Measurements from ENCODE around the gene GRIA2. TPM values are rescaled to one million over a fixed set of nuclear protein-coding genes. Genes with fewer than 3 reads are reported as not detected.
"Not testable (repeated sequence)": the region's sequence is repeated elsewhere in the genome, so short reads cannot be mapped to it uniquely, and the experiment has no call there.

Gene GRIA2
- total RNA-seq (not detected), total RNA-seq (0 to 0.13 (median 0) reads per million in 29 experiments)
- total RNA-seq (2013) = 0.22 TPM

- POLR2A ChIA-PET = no interaction called here
- Histone ChIP-seq H3K27ac (ENCODE audit: low read length) (no peak within 1 kb of the TSS), H3K4me3 (ENCODE audit: control insufficient read depth in 1 of 2, extremely low read depth in 1 of 2, low read length in 1 of 2) (no peak within 1 kb of the TSS), H3K27me3 (replicated peaks in 1 of 2; ENCODE audit: control insufficient read depth in 2 of 2, extremely low read depth in 1 of 2, insufficient read depth in 2 of 2, low read length in 1 of 2) (peaks cover 12 to 21% of the 10 kb centered on the region in 2 experiments), H3K9me3 (no peaks in the 10 kb centered on the region), H3K36me3 (ENCODE audit: control insufficient read depth in 2 of 2, extremely low read depth in 1 of 2, insufficient read depth in 1 of 2, low read length in 1 of 2) (no peaks in the 10 kb centered on the region), H3K4me1 (ENCODE audit: control insufficient read depth in 1 of 2, extremely low read depth in 1 of 2, insufficient read depth in 2 of 2, low read length in 2 of 2) (no peaks in the 10 kb centered on the region)
- Mint-ChIP-seq H3K4me3 (no peak within 1 kb of the TSS), H3K27ac (no peak within 1 kb of the TSS), H3K4me1 (peaks cover 0 to 1% (median 0%) of the 10 kb centered on the region in 3 donors), H3K9me3 (peaks cover 4 to 13% (median 6%) of the 10 kb centered on the region in 3 donors), H3K36me3 (peaks cover 3% of the 10 kb centered on the region), H3K27me3 (peaks cover 26 to 32% of the 10 kb centered on the region in 2 donors)
- DNase-seq (no peak), ATAC-seq (replicated peaks in 1 of 4) (no peak)
- WGBS (ENCODE audit: insufficient coverage) = 8% methylated on average over 51 of the region's 57 CpGs
- CTCF ChIA-PET = no interaction called here
Measured at GRCh38 chr4:157220371-157220881, at the start of gene GRIA2. Gene GRIA2, plus strand, starts transcription at chr4:157220728. Its CDS starts 315 bp downstream, at chr4:157221043.

- H3K27me3 ChIP-seq (replicated peaks in 1 of 2; ENCODE audit: control insufficient read depth in 2 of 2, extremely low read depth in 1 of 2, insufficient read depth in 2 of 2, low read length in 1 of 2) = no peaks in the 10 kb centered on the region
- no peak overlapping the region for H3K27ac ChIP-seq (ENCODE audit: low read length)
- H3K27me3 Mint-ChIP-seq = no peaks in the 10 kb centered on the region
- no CpG with 5 or more reads among the region's 3 CpGs for WGBS (ENCODE audit: insufficient coverage)
- H3K36me3 ChIP-seq (ENCODE audit: control insufficient read depth in 2 of 2, extremely low read depth in 1 of 2, insufficient read depth in 1 of 2, low read length in 1 of 2) = no peaks in the 10 kb centered on the region
- POLR2A ChIA-PET = no interaction called here
- H3K9me3 Mint-ChIP-seq = peaks cover 3 to 10% (median 5%) of the 10 kb centered on the region in 3 donors
- no peak overlapping the region for H3K4me3 ChIP-seq (ENCODE audit: control insufficient read depth in 1 of 2, extremely low read depth in 1 of 2, low read length in 1 of 2)
- no peak overlapping the region for H3K27ac Mint-ChIP-seq
- DNase-seq (no peak), ATAC-seq (replicated peaks in 1 of 4) (no peak)
- no peaks in the 10 kb centered on the region for H3K4me1 ChIP-seq (ENCODE audit: control insufficient read depth in 1 of 2, extremely low read depth in 1 of 2, insufficient read depth in 2 of 2, low read length in 2 of 2)
- no peaks in the 10 kb centered on the region for H3K36me3 Mint-ChIP-seq
- H3K4me3 Mint-ChIP-seq = no peak overlapping the region
- no peaks in the 10 kb centered on the region for H3K4me1 Mint-ChIP-seq
- no peaks in the 10 kb centered on the region for H3K9me3 ChIP-seq
- CTCF ChIA-PET = no interaction called here
Measured at GRCh38 chr4:157172011-157172410, 48.5 kb upstream of the GRIA2 start.

- H3K27ac Mint-ChIP-seq; CTCF ChIA-PET; H3K27me3 Mint-ChIP-seq; H3K4me3 ChIP-seq (ENCODE audit: control insufficient read depth in 1 of 2, extremely low read depth in 1 of 2, low read length in 1 of 2); DNase-seq; H3K4me1 ChIP-seq (ENCODE audit: control insufficient read depth in 1 of 2, extremely low read depth in 1 of 2, insufficient read depth in 2 of 2, low read length in 2 of 2); H3K27me3 ChIP-seq (replicated peaks in 1 of 2; ENCODE audit: control insufficient read depth in 2 of 2, extremely low read depth in 1 of 2, insufficient read depth in 2 of 2, low read length in 1 of 2); H3K9me3 ChIP-seq; H3K9me3 Mint-ChIP-seq; ATAC-seq (replicated peaks in 1 of 4); H3K36me3 ChIP-seq (ENCODE audit: control insufficient read depth in 2 of 2, extremely low read depth in 1 of 2, insufficient read depth in 1 of 2, low read length in 1 of 2); H3K36me3 Mint-ChIP-seq; H3K4me3 Mint-ChIP-seq; H3K27ac ChIP-seq (ENCODE audit: low read length); H3K4me1 Mint-ChIP-seq; POLR2A ChIA-PET: not testable (repeated sequence)
- 93% methylated on average over 8 of the region's 14 CpGs for WGBS (ENCODE audit: insufficient coverage)
Measured at GRCh38 chr4:157180268-157180667, 40.3 kb upstream of the GRIA2 start.

- H3K9me3 Mint-ChIP-seq = peaks cover 6 to 7% (median 7%) of the 10 kb centered on the region in 3 donors
- Histone ChIP-seq H3K4me1 (ENCODE audit: control insufficient read depth in 1 of 2, extremely low read depth in 1 of 2, insufficient read depth in 2 of 2, low read length in 2 of 2) (no peaks in the 10 kb centered on the region), H3K27ac (ENCODE audit: low read length) (no peak overlapping the region), H3K4me3 (ENCODE audit: control insufficient read depth in 1 of 2, extremely low read depth in 1 of 2, low read length in 1 of 2) (no peak overlapping the region), H3K27me3 (replicated peaks in 1 of 2; ENCODE audit: control insufficient read depth in 2 of 2, extremely low read depth in 1 of 2, insufficient read depth in 2 of 2, low read length in 1 of 2) (no peaks in the 10 kb centered on the region), H3K9me3 (no peaks in the 10 kb centered on the region), H3K36me3 (ENCODE audit: control insufficient read depth in 2 of 2, extremely low read depth in 1 of 2, insufficient read depth in 1 of 2, low read length in 1 of 2) (no peaks in the 10 kb centered on the region)
- no CpG with 5 or more reads among the region's 1 CpG for WGBS (ENCODE audit: insufficient coverage)
- ATAC-seq (replicated peaks in 1 of 4) (no peak), DNase-seq (no peak)
- H3K4me3 Mint-ChIP-seq = no peak overlapping the region
- CTCF ChIA-PET = no interaction called here
- H3K27me3 Mint-ChIP-seq = no peaks in the 10 kb centered on the region
- H3K36me3 Mint-ChIP-seq = no peaks in the 10 kb centered on the region
- no peak overlapping the region for H3K27ac Mint-ChIP-seq
- POLR2A ChIA-PET = no interaction called here
- H3K4me1 Mint-ChIP-seq = no peaks in the 10 kb centered on the region
Measured at GRCh38 chr4:157184300-157184699, 36.2 kb upstream of the GRIA2 start.

GRCh38 chr4:157185363-157185762 is 35.2 kb upstream of the GRIA2 start:
- Mint-ChIP-seq H3K4me3 (no peak overlapping the region), H3K27me3 (no peaks in the 10 kb centered on the region), H3K36me3 (no peaks in the 10 kb centered on the region), H3K4me1 (no peaks in the 10 kb centered on the region), H3K27ac (no peak overlapping the region), H3K9me3 (peaks cover 12 to 14% (median 13%) of the 10 kb centered on the region in 3 donors)
- no peak for DNase-seq
- ChIA-PET CTCF (no interaction called here), POLR2A (no interaction called here)
- ATAC-seq (replicated peaks in 1 of 4) = no peak
- H3K9me3 ChIP-seq = no peaks in the 10 kb centered on the region
- no peak overlapping the region for H3K4me3 ChIP-seq (ENCODE audit: control insufficient read depth in 1 of 2, extremely low read depth in 1 of 2, low read length in 1 of 2)
- no peak overlapping the region for H3K27ac ChIP-seq (ENCODE audit: low read length)
- H3K36me3 ChIP-seq (ENCODE audit: control insufficient read depth in 2 of 2, extremely low read depth in 1 of 2, insufficient read depth in 1 of 2, low read length in 1 of 2) = no peaks in the 10 kb centered on the region
- no peaks in the 10 kb centered on the region for H3K4me1 ChIP-seq (ENCODE audit: control insufficient read depth in 1 of 2, extremely low read depth in 1 of 2, insufficient read depth in 2 of 2, low read length in 2 of 2)
- H3K27me3 ChIP-seq (replicated peaks in 1 of 2; ENCODE audit: control insufficient read depth in 2 of 2, extremely low read depth in 1 of 2, insufficient read depth in 2 of 2, low read length in 1 of 2) = no peaks in the 10 kb centered on the region

- DNase-seq = no peak
- Histone ChIP-seq H3K27ac (ENCODE audit: low read length) (no peak overlapping the region), H3K9me3 (no peaks in the 10 kb centered on the region), H3K36me3 (ENCODE audit: control insufficient read depth in 2 of 2, extremely low read depth in 1 of 2, insufficient read depth in 1 of 2, low read length in 1 of 2) (no peaks in the 10 kb centered on the region), H3K4me1 (ENCODE audit: control insufficient read depth in 1 of 2, extremely low read depth in 1 of 2, insufficient read depth in 2 of 2, low read length in 2 of 2) (no peaks in the 10 kb centered on the region), H3K4me3 (ENCODE audit: control insufficient read depth in 1 of 2, extremely low read depth in 1 of 2, low read length in 1 of 2) (no peak overlapping the region), H3K27me3 (replicated peaks in 1 of 2; ENCODE audit: control insufficient read depth in 2 of 2, extremely low read depth in 1 of 2, insufficient read depth in 2 of 2, low read length in 1 of 2) (no peaks in the 10 kb centered on the region)
- no peak overlapping the region for H3K4me3 Mint-ChIP-seq
- no CpG with 5 or more reads among the region's 2 CpGs for WGBS (ENCODE audit: insufficient coverage)
- no peak for ATAC-seq (replicated peaks in 1 of 4)
- no peaks in the 10 kb centered on the region for H3K4me1 Mint-ChIP-seq
- ChIA-PET CTCF (no interaction called here), POLR2A (no interaction called here)
- H3K36me3 Mint-ChIP-seq = no peaks in the 10 kb centered on the region
- peaks cover 0 to 1% of the 10 kb centered on the region in 2 donors for H3K27me3 Mint-ChIP-seq
- peaks cover 0 to 3% (median 2%) of the 10 kb centered on the region in 3 donors for H3K9me3 Mint-ChIP-seq
- no peak overlapping the region for H3K27ac Mint-ChIP-seq
Measured at GRCh38 chr4:157195374-157195773, 25.2 kb upstream of the GRIA2 start.

- H3K27me3 Mint-ChIP-seq = peaks cover 0 to 1% of the 10 kb centered on the region in 2 donors
- CTCF ChIA-PET = no interaction called here
- ATAC-seq (replicated peaks in 1 of 4) = no peak
- H3K9me3 Mint-ChIP-seq = no peaks in the 10 kb centered on the region
- H3K27ac Mint-ChIP-seq = no peak overlapping the region
- H3K36me3 ChIP-seq (ENCODE audit: control insufficient read depth in 2 of 2, extremely low read depth in 1 of 2, insufficient read depth in 1 of 2, low read length in 1 of 2) = no peaks in the 10 kb centered on the region
- WGBS (ENCODE audit: insufficient coverage) = 100% methylated on average over 1 of the region's 1 CpG
- no peak overlapping the region for H3K4me3 Mint-ChIP-seq
- no peak overlapping the region for H3K4me3 ChIP-seq (ENCODE audit: control insufficient read depth in 1 of 2, extremely low read depth in 1 of 2, low read length in 1 of 2)
- POLR2A ChIA-PET = no interaction called here
- no peaks in the 10 kb centered on the region for H3K4me1 ChIP-seq (ENCODE audit: control insufficient read depth in 1 of 2, extremely low read depth in 1 of 2, insufficient read depth in 2 of 2, low read length in 2 of 2)
- H3K27me3 ChIP-seq (replicated peaks in 1 of 2; ENCODE audit: control insufficient read depth in 2 of 2, extremely low read depth in 1 of 2, insufficient read depth in 2 of 2, low read length in 1 of 2) = no peaks in the 10 kb centered on the region
- no peak for DNase-seq
- H3K9me3 ChIP-seq = no peaks in the 10 kb centered on the region
- H3K36me3 Mint-ChIP-seq = no peaks in the 10 kb centered on the region
- no peaks in the 10 kb centered on the region for H3K4me1 Mint-ChIP-seq
- H3K27ac ChIP-seq (ENCODE audit: low read length) = no peak overlapping the region
Measured at GRCh38 chr4:157196046-157196445, 24.5 kb upstream of the GRIA2 start.

Data from T-cell (primary cell).